AG09309 (cell line): ENCODE data around the gene CNGB1.
A peak's percentile ranks its signal among the peaks of the same experiment; 100 is the strongest.
"Not testable (repeated sequence)": the region's sequence is repeated elsewhere in the genome, so short reads cannot be mapped to it uniquely, and the experiment has no call there.

Experiments used
- DNase-seq: peaks from one replicate; pipeline ENCODE4 v3.0.0-alpha.2; 2010; ENCODE audit warnings: low read depth
- H3K4me3 ChIP-seq: 2 replicates; pipeline ENCODE4 v1.5.1; 2011; ENCODE audit warnings: mild to moderate bottlenecking, low read depth, low read length, moderate library complexity; ENCODE audit not compliant: control insufficient read depth
- CTCF ChIP-seq: IDR thresholded peaks from 2 replicates; pipeline ENCODE4 v1.5.1; 2011; ENCODE audit warnings: mild to moderate bottlenecking, low read depth, low read length, inconsistent platforms; ENCODE audit not compliant: insufficient read depth, control insufficient read depth; ENCODE audit errors: missing control alignments

Gene CNGB1

GRCh38 chr16:57866529-57866918 is 104.4 kb downstream of the CNGB1 start:
- TF ChIP-seq CTCF: no peak
- DNase-seq: no peak
- no peak overlapping the region for H3K4me3 ChIP-seq

GRCh38 chr16:57865746-57866528 is 105.0 kb downstream of the CNGB1 start:
- no peak for TF ChIP-seq CTCF
- H3K4me3 ChIP-seq: no peak overlapping the region
- DNase-seq: no peak

GRCh38 chr16:57863434-57864160 is 107.3 kb downstream of the CNGB1 start:
- H3K4me3 ChIP-seq: no peak overlapping the region
- DNase-seq: peak; percentile 63
- TF ChIP-seq CTCF: peak; percentile 78

GRCh38 chr16:57862698-57863433 is 108.1 kb downstream of the CNGB1 start:
- no peak for TF ChIP-seq CTCF
- DNase-seq: no peak
- H3K4me3 ChIP-seq: no peak overlapping the region

GRCh38 chr16:57859331-57859730 is 111.6 kb downstream of the CNGB1 start:
- H3K4me3 ChIP-seq: no peak overlapping the region
- DNase-seq: no peak
- peak; percentile 50 for TF ChIP-seq CTCF

- H3K4me3 ChIP-seq: no peak overlapping the region
- DNase-seq: no peak
- TF ChIP-seq CTCF: no peak
Measured at GRCh38 chr16:57858635-57859034, 112.3 kb downstream of the CNGB1 start.

- DNase-seq: not testable (repeated sequence)
Measured at GRCh38 chr16:57857991-57858390, 112.9 kb downstream of the CNGB1 start.

More at GRCh38 chr16:57857991-57858390, 112.9 kb downstream of the CNGB1 start:
- not testable (repeated sequence) for H3K4me3 ChIP-seq
